GM21723 (cell line): ENCODE measurements around the gene ZSCAN22.
A peak's percentile ranks its signal among the peaks of the same experiment; 100 is the strongest.
"Not testable (repeated sequence)": the region's sequence is repeated elsewhere in the genome, so short reads cannot be mapped to it uniquely, and the experiment has no call there.

ENCODE experiments used
- ATAC-seq: cut with Tn5 transposase; IDR thresholded peaks from one replicate; pipeline ENCODE4 v1.9.1; 2021; ENCODE audit warnings: mild to moderate bottlenecking, moderate library complexity; ENCODE audit not compliant: unreplicated experiment

The ZSCAN22 gene

DNA sequence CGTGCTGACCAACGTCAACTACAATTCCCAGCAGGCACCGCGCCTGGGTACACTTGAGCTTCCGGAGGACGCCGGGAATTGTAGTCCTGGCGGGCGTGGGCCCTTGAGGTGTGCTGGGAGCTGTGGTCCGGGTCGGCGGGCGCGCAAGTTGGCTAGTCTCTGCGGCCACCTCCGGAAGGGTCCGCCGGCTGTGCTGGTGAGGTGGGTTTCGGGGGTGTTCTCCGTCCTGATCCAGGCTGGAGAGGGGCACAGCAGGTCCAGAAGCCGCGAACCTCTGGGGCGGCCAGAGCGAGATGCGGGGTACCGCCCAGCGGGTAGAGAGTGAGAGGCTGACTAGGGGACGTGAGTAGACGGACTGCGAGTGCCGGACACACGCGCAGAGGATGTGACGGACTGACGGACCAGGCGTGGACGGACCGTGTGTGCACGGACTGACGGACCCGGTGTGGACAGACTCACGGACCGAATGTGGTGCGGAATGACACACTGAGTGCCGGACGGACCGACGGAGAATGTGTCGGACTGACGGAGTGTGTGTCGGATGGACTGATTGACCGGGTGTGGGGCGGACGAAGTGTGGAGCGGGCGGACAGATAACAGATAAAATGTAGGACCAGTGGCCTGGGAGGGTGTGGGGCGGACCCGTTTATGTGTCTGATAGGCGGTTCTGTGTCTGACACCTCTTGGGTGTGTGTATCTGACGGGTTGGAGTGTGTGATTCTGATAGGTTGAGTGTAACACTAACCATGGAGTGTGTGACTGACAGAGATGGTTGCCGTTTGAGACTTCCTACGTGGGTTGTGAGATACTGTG lies at the start of gene ZSCAN22:
TSS of gene ZSCAN22 (plus strand) at position 81 of the 813 bp plus-strand sequence. CDS start 7,809 bp downstream, outside the sequence.
- peak; percentile 87 for ATAC-seq

DNA sequence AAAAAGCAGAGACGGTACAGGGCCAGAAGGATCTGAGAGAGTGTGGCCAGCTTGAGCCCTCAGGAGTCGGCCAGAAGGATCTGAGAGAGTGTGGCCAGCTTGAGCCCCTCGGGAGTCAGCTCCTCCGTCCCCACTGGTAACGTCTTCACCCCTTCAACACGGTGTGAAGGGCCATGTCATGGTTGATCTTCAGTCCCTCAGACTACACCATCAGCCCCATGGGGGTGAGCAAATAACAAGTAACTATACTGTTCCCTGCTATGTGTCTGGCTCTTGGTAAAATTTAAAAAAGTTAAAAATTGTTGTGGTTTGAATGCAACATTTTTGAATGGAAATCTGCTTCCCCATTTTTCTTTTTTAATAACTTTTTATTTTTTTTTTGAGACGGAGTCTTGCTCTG lies 49.6 kb upstream of the ZSCAN22 start:
- ATAC-seq, result no peak

DNA sequence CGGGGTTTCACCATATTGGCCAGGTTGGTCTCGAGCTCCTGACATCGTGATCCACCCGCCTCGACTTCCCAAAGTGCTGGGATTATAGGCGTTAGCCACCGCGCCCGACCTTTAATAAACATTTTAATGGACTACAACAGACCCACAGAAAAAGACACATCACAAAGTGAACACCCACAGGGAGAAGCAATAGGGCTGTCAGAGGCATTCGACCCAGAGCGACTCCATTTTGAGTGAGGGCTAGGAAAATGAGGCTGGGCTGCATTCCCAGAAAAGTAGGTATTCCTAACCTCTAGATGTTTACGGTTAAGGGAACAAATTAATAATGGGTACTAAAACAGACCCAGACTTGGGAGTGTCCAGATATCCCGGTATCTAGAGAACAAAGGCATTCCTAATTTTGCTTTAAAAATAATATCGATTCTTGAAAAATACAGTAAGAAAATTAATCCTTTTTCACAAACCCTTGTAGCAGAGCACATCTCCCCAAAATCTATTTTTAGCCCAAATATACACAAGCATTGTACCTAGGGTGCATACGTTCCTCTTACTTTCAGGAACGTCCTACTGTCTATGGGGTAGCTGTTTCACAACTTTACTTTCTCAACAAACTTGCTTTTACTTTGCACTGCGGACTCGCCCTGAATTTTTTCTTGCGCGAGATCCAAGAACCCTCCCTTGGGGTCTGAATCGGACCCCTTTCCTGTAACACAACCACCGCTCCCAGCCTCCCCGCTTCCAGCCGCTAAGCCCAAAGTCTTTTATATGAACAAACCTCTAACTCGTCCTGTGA lies 48.9 kb upstream of the ZSCAN22 start:
- ATAC-seq, result no peak

DNA sequence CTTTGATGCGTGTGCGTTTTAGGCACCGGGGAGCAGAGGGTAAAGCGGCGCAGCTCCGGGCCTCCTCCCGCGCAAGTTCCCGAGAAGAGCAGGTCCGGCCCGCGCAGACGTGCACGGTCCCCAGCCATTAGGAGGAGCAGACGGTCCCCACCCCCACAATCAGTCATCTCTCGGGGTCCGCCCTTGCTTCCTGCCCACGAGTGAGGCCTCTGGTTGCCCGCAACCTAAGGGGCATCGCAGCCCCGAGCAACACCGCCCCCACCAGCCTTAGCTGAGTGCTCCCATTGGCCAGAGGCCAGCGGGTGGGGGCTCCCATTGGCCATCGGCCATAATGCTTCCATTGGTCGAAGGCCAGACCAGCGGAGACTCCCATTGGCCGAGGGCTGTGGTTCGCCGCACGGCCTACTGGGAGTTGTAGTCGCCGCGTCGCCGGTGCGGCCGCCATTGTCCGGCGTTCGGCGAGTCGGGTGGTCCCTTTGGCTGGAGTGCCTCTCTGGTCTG lies 48.2 kb upstream of the ZSCAN22 start, which contains the start of gene ZNF8:
TSS of gene ZNF8 (plus strand) at position 415 of the 501 bp plus-strand sequence. CDS start 127 bp downstream, outside the sequence.
- peak; percentile 91 for ATAC-seq

DNA sequence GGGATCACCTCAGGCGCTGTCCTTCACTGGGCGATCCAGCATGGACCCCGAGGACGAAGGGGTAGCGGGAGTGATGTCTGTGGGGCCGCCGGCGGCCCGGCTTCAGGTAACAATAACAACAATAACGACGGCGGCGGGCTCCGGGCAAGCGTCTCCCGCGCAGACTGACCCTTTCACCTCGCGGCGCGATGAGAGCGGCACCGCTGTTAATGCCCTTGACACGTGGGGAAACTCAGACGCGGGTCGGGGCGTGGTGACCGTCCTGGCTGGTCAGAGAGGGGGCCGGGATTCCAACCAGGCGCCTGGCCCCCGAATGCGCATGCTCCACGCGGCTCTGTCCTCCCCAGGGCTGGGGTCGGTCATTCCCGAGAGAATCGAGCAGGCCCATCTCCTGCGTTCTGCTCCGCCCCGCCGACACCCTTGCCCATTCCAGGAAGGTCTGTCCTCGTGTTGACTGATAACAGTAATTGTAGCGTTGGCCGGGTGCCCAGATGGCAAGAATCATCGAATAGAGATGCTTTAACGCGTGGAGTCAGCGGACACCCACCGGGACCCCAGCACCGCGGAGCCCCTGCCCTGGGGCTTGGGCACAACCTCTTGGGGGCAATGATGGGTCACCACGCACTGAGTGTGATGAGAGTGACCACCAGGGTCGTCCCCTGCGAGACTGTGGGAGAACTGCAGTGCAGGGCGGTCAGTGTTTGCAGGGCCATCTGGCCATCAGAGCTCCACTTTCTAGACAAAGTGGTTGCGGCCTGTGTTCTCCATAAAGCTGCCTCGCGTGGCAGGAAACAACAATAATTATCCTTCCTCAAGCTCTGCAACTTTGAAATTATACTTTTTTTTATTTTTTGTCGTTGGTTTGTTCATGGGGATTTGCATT lies 47.5 kb upstream of the ZSCAN22 start:
- ATAC-seq, result peak; percentile 29

DNA sequence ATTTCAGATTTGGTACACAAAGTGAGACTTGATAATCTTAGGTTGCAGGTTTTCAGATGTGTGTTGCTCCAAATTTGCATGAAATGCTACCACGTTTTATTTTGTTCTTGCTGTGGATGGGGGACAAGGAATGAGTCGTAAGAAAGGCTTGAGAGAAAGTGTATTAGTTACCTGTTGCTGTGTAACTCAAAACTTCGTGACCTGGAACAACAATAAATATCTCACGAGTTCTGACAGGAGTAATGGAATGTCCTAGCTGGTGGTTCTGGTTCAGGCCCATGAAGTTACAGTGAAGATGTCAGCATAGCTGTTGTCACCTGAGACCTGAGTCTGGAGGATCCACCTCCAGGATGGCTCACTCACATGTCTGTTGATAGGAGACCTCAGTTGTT lies 46.9 kb upstream of the ZSCAN22 start:
- no peak for ATAC-seq

DNA sequence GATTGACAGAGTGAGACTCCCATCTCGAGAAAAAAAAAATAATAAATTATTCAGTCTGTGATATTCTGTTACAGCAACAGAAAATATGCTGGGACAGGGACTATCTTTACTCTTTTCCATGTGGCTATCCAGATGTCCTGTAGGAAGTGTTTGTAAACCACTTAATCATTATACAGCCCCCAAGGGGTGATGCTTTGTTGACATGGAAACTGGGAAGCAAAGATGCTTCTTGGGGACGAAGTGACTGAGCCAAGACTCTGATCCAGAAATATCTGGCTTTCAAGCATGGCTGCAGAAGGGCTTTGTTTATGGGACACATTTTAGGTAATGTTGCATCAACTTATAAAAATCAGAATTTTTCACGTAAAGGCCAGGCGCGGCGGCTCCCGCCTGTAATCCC lies 42.6 kb upstream of the ZSCAN22 start:
- ATAC-seq, result no peak

DNA sequence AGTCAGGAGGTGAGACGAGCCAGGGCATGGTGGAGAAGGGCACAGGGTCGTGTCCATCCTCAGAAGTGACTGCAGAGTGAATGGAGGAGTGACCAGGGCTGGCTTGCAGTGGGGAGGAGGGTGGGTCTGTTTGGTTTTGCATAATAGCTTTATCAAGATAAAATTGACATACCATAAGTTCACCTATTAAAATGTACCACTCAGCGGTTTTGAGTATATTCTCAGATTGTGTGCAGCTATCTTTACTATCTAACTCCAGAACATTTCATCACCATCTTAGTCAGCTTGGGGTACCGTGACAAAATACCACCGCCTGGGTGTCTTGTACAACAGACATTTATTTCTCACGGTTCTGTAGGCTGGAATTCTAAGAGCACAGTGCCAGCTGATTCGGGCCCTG lies 34.9 kb upstream of the ZSCAN22 start:
- ATAC-seq, result no peak

DNA sequence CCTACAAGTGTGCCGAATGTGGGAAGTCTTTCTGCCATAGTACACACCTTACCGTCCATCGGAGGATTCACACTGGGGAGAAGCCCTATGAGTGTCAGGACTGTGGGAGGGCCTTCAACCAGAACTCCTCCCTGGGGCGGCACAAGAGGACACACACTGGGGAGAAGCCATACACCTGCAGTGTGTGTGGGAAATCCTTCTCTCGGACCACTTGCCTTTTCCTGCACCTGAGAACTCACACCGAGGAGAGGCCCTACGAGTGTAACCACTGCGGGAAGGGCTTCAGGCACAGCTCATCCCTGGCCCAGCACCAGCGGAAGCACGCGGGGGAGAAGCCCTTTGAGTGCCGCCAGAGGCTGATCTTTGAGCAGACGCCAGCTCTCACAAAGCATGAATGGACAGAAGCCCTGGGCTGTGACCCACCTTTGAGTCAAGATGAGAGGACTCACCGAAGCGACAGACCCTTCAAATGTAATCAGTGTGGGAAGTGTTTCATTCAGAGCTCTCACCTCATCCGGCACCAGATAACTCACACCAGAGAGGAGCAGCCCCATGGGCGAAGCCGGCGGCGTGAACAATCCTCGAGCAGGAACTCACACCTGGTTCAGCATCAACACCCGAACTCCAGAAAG lies 31.9 kb upstream of the ZSCAN22 start:
- no peak for ATAC-seq

DNA sequence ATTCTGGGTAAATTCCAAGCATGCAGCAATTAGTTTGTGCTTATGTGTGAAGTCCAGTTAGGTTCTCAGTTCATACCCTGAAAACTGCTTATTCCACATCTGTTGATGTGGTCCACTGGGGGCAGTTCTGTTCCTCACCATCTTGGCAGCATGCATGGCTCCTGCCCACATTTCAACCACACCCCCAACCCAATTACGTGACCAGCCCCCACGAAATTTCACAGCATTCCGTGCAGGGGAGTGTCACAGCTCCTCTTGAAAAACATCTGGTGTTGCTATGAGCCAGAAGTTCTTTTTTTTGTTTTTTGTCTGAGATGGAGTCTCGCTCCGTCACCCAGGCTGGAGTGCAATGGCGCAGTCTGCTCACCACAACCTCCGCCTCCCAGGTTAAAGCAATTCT lies 30.7 kb upstream of the ZSCAN22 start:
- no peak for ATAC-seq

DNA sequence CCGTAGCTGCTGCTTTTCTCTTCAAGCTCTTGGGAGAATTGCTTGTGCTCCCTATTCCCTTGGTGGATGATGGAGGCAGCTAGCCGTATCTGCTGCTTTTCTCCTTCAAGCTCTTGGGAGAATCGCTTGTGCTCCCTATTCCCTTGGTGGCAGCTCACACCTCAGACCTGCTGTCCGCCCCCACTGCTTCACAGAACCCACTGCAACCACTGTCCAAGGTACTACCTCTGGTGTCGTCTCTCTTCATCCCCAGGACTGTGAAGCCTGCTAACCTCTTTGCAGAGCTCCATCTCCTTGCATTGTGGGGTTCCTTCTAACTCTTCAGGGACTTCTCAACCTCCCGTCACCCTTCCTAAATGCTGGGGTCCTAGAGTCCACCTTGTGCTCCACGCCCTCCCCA lies 26.2 kb upstream of the ZSCAN22 start:
- ATAC-seq, result no peak

DNA sequence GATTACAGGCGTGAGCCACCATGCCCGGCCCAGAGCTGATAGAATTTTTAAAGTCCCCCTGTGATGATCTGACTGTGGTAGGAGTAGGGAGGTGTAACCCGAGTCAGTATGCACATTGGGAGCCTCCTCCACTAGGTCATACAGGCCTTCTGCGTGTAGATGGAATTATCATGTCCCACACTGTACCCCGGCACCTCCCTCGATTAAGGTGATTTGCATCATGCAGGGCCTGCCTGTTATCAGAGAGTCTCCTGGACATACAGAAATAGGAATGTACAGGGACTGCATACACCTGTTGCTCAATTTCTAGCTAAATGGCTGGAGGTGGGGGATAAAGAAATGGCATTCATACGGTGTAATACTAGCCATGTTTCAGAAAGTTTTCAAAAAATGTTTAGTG lies 22.5 kb upstream of the ZSCAN22 start:
- no peak for ATAC-seq

DNA sequence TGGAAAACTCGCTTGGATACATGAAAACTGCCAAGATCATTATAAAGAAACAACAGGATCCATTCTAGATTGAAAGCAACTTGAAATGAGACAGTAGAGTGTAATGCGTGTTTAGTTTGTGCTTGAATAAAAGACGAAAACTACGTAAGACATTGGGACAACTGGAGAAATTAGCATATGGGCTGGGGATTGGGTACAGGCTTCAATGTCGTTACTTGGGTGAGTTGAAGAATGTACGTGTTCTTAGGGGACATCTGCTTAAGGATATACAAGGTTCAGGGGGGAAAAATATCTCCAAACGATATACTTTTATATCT lies 22.1 kb upstream of the ZSCAN22 start:
- no peak for ATAC-seq

DNA sequence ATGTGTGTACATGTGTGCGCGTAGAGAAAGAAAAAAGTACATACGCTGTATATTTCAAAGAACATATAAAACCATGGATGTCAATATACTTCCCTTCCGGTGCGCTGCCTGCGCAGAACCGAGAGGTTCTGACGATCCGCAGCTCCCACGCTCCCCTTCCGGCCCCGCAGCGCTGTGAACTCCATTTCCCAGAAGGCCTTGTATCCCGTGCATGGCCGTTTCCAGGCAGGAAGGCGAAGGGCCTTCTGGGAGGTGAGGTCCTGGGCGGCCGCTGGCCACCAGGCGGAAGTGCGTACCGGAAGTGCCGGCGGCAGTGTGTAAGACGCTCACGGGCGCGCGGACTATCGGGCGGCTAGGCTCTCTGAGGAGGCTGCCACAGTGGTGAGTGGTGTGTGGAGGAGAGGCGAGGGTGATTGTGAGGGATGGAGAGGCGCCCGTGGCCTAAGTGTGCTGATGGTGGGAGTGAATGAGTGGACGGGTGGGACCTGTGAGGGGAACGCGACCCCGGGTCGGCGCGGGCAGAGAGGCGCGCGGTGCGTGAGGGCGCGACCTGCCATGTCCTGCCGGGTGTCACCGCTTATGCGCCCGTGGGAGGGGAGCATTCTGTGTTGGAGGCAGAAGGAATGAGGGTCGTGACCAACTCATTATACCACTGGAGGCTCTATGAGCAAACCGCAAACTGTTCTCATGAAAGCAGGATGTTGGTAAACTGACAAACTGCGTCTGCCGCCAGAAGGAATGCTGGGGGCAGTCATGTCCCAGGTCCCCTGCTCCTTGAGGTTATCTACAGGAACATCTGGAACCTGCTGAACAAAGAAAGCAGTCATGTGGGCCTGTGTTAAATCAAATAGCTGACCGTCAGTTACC lies 21.5 kb upstream of the ZSCAN22 start, which contains the start of gene ERVK3-1:
TSS of gene ERVK3-1 (plus strand) at position 313 of the 867 bp plus-strand sequence. CDS start 6,792 bp downstream, outside the sequence.
- peak; percentile 97 for ATAC-seq

DNA sequence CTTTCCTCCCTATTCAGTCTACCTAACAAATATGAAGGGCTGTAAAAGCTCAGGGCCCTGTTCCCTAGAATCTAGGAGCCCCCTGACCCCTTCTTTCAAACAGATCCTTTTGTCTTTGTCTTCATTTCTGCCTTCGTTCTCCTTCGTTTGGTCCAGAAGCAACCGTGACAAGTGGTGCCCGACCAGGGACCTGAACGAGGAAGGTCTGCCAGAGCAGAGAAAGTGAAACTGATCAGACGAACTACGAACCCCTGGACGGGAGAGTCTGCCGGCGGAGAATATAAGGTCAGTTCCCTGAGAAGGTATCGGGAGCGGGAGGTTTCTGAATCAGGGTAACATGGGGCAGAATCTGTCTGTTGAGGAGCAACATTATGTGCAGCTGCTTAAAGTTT lies 20.9 kb upstream of the ZSCAN22 start:
- ATAC-seq, result no peak

DNA sequence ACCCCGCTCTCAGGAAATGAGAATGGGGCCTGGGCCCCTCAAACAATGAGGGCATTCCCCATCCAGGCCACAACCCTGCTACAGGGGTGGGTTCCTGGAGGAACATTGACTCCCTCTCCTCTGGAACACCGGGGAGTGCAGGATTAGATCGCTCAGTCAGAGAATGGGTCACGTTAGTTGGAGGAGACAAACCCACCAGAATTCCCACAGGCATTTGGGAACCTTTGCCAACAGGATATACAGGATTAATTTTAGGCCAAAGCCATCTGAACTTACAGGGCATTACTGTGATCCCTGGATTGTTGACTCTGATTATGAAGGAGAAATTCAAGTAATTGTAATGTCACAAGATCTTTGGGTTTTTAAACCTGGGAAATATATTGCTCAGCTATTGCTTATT lies 19.1 kb upstream of the ZSCAN22 start:
- ATAC-seq, result no peak

DNA sequence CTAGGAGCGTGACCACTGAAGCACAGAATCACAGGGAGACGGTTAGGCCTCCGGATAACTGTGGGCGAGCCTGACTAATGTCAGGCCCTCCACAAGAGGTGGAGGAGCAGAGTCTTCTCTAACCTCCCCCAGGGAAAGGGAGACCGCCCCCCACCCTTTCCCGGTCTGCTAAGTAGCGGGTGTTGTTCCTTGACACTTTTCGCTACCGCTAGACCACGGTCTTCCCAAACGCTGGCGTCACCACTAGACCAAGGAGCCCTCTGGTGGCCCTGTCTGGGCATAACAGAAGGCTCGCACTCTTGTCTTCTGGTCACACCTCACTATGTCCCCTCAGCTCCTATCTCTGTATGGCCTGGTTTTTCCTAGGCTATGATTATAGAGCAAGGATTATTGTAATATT lies 16.1 kb upstream of the ZSCAN22 start:
- ATAC-seq, result not testable (repeated sequence)

DNA sequence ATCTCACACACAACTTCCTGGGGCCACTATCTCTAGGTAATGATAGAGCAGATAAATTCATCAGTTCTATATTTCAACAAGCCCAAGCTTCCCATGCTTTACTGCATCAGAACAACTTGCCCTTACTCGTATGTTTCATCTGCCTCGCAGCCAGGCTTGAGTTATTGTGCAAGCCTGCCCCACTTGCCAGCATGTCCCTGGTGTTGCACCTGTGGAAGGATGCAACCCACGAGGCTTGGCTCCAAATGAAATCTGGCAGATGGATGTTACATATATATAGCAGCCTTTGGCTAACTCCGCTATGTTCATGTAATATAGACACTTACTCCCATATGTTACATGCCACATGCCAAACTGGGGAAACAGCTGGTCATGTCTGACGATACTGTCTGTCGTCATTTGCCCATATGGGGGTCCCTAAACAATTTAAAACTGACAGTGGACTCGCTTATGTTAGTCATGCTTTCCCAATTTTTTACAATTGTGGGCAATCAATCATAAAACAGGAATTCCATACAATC lies 15.4 kb upstream of the ZSCAN22 start:
- ATAC-seq, result no peak

DNA sequence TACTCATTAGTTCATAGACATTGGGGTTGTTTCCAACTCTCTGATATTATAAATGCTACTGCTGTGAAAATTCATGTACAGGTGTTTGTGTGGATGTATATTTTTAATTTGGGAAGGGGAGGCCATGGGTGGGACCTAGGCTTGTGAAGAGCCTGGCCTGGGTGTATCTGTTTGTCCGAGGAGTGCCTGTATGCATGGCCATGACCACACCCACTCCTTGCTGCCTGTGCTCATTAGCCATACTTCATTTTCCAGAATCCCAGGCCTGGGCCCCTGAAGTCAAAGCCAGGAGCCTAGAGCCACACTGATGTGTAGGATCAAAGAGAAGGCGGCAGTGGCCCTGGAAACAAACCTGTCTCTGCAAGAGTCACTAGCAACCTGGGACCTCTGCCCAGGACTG lies 11.2 kb upstream of the ZSCAN22 start:
- ATAC-seq, result no peak
